ENCODE data around the gene ATP11C. TPM values are rescaled to one million over a fixed set of nuclear protein-coding genes. Genes with fewer than 3 reads are reported as not detected.

Gene ATP11C
- total and polyA plus RNA-seq, 2 experiments from 2014 or later: 44.0 to 90.7 TPM

DNA sequence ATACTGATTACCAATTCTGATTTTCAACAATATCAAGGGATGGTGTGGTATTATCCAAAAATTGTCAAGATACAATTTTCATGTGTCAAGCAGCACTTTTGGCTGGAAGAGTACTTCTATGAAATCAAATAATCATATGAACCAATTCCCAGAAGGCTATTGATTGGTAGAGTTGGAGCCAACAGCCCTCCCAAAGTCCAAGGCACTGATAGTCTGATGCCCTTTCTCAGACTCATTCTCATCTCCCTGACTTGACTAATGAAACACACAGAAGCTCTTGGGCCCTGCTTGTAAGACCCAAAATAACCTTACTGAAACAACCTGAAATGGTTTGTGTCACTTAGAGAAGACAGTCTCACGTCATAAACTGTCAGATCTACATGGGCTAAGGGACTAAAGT lies 48.9 kb downstream of the ATP11C start (continued):
- TF ChIP-seq, protein P1, sequence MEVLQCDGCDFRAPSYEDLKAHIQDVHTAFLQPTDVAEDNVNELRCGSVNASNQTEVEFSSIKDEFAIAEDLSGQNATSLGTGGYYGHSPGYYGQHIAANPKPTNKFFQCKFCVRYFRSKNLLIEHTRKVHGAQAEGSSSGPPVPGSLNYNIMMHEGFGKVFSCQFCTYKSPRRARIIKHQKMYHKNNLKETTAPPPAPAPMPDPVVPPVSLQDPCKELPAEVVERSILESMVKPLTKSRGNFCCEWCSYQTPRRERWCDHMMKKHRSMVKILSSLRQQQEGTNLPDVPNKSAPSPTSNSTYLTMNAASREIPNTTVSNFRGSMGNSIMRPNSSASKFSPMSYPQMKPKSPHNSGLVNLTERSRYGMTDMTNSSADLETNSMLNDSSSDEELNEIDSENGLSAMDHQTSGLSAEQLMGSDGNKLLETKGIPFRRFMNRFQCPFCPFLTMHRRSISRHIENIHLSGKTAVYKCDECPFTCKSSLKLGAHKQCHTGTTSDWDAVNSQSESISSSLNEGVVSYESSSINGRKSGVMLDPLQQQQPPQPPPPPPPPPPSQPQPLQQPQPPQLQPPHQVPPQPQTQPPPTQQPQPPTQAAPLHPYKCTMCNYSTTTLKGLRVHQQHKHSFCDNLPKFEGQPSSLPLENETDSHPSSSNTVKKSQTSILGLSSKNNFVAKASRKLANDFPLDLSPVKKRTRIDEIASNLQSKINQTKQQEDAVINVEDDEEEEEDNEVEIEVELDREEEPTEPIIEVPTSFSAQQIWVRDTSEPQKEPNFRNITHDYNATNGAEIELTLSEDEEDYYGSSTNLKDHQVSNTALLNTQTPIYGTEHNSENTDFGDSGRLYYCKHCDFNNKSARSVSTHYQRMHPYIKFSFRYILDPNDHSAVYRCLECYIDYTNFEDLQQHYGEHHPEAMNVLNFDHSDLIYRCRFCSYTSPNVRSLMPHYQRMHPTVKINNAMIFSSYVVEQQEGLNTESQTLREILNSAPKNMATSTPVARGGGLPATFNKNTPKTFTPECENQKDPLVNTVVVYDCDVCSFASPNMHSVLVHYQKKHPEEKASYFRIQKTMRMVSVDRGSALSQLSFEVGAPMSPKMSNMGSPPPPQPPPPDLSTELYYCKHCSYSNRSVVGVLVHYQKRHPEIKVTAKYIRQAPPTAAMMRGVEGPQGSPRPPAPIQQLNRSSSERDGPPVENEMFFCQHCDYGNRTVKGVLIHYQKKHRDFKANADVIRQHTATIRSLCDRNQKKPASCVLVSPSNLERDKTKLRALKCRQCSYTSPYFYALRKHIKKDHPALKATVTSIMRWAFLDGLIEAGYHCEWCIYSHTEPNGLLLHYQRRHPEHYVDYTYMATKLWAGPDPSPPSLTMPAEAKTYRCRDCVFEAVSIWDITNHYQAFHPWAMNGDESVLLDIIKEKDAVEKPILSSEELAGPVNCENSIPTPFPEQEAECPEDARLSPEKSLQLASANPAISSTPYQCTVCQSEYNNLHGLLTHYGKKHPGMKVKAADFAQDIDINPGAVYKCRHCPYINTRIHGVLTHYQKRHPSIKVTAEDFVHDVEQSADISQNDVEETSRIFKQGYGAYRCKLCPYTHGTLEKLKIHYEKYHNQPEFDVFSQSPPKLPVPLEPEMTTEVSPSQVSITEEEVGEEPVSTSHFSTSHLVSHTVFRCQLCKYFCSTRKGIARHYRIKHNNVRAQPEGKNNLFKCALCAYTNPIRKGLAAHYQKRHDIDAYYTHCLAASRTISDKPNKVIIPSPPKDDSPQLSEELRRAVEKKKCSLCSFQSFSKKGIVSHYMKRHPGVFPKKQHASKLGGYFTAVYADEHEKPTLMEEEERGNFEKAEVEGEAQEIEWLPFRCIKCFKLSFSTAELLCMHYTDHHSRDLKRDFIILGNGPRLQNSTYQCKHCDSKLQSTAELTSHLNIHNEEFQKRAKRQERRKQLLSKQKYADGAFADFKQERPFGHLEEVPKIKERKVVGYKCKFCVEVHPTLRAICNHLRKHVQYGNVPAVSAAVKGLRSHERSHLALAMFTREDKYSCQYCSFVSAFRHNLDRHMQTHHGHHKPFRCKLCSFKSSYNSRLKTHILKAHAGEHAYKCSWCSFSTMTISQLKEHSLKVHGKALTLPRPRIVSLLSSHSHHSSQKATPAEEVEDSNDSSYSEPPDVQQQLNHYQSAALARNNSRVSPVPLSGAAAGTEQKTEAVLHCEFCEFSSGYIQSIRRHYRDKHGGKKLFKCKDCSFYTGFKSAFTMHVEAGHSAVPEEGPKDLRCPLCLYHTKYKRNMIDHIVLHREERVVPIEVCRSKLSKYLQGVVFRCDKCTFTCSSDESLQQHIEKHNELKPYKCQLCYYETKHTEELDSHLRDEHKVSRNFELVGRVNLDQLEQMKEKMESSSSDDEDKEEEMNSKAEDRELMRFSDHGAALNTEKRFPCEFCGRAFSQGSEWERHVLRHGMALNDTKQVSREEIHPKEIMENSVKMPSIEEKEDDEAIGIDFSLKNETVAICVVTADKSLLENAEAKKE (CRISPR knock-in tag; IDR thresholded peaks at IDR 0.05): no peak
- no peak for TF ChIP-seq CREB1 (CRISPR knock-in tag; IDR thresholded peaks at IDR 0.05; ENCODE audit: low read depth)
- TF ChIP-seq ZNF114 (CRISPR knock-in tag; IDR thresholded peaks at IDR 0.05): no peak
- no peak for TF ChIP-seq JUNB (IDR thresholded peaks at IDR 0.05; ENCODE audit: unreplicated experiment)
- no peak for TF ChIP-seq STAT1 (IDR thresholded peaks at IDR 0.05; ENCODE audit: unreplicated experiment)
- TF ChIP-seq, protein P2, sequence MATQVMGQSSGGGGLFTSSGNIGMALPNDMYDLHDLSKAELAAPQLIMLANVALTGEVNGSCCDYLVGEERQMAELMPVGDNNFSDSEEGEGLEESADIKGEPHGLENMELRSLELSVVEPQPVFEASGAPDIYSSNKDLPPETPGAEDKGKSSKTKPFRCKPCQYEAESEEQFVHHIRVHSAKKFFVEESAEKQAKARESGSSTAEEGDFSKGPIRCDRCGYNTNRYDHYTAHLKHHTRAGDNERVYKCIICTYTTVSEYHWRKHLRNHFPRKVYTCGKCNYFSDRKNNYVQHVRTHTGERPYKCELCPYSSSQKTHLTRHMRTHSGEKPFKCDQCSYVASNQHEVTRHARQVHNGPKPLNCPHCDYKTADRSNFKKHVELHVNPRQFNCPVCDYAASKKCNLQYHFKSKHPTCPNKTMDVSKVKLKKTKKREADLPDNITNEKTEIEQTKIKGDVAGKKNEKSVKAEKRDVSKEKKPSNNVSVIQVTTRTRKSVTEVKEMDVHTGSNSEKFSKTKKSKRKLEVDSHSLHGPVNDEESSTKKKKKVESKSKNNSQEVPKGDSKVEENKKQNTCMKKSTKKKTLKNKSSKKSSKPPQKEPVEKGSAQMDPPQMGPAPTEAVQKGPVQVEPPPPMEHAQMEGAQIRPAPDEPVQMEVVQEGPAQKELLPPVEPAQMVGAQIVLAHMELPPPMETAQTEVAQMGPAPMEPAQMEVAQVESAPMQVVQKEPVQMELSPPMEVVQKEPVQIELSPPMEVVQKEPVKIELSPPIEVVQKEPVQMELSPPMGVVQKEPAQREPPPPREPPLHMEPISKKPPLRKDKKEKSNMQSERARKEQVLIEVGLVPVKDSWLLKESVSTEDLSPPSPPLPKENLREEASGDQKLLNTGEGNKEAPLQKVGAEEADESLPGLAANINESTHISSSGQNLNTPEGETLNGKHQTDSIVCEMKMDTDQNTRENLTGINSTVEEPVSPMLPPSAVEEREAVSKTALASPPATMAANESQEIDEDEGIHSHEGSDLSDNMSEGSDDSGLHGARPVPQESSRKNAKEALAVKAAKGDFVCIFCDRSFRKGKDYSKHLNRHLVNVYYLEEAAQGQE (IDR thresholded peaks at IDR 0.05; ENCODE audit: unreplicated experiment): no peak
- TF ChIP-seq, protein P3, sequence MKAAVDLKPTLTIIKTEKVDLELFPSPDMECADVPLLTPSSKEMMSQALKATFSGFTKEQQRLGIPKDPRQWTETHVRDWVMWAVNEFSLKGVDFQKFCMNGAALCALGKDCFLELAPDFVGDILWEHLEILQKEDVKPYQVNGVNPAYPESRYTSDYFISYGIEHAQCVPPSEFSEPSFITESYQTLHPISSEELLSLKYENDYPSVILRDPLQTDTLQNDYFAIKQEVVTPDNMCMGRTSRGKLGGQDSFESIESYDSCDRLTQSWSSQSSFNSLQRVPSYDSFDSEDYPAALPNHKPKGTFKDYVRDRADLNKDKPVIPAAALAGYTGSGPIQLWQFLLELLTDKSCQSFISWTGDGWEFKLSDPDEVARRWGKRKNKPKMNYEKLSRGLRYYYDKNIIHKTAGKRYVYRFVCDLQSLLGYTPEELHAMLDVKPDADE (IDR thresholded peaks at IDR 0.05): no peak

All from GM23338 (cell line).